HG02571 (cell line): ENCODE data around the gene NDUFA11.
A peak's percentile ranks its signal among the peaks of the same experiment; 100 is the strongest.

Source experiments
- ATAC-seq: cut with Tn5 transposase; IDR thresholded peaks from one replicate; pipeline ENCODE4 v1.9.1; 2021; ENCODE audit warnings: mild to moderate bottlenecking, moderate library complexity; ENCODE audit not compliant: unreplicated experiment

Gene NDUFA11

DNA sequence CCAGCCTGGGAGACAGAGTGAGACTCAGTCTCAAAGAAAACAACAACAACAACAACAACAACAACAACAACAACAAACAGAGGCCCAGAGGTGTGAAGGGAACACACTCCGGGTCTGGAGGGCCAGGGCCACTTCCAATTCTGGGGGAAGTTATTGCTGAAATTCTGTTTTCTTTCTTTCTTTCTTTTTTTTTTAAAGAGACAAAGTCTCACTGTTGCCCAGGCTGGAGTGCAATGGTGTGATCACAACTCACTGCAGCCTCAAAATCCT, 7.0 kb upstream of the NDUFA11 start:
- ATAC-seq = no peak

DNA sequence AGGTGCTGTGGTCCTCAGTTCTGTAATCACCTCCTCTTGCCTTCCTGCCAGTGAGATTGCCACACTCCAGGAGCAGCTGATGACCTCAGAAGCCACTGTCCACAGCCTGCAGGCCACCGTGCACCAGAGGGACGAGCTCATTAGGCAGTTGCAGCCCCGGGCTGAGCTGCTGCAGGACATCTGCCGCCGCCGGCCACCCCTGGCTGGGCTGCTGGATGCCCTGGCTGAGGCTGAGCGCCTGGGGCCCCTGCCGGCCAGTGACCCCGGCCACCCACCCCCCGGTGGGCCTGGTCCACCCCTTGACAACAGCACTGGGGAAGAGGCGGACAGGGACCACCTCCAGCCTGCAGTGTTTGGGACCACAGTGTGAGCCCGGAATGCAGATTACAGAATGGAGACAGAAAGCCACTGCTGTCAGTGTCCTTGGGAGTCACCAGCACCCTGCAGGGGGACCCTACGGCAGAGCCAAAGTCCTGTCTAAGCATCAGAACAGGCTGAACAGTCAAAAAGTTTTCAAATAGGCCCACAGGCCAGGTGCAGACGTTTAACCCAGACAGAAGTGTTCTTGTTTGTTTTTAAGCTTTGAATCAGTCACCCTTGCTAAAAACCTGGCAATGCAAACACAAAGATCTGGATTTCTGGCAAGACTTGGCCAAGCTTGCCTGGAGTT, 5.3 kb upstream of the NDUFA11 start:
- no peak for ATAC-seq

DNA sequence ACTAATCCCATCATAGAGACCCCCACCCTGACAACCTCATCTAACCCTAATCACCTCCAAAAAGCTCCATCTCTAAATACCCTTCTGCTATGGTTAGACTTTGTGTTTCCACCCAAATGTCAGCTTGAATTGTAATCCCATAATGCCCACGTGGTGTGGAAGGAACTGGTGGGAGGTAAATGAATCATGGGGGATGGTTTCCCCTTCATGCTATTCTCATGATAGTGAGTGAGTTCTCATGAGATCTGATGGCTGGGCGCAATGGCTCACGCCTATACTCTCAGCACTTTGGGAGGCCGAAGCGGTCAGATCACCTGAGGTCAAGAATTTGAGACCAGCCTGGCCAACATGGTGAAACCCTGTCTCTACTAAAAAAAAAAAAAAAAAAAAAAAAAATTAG, 3.7 kb upstream of the NDUFA11 start:
- no peak for ATAC-seq

DNA sequence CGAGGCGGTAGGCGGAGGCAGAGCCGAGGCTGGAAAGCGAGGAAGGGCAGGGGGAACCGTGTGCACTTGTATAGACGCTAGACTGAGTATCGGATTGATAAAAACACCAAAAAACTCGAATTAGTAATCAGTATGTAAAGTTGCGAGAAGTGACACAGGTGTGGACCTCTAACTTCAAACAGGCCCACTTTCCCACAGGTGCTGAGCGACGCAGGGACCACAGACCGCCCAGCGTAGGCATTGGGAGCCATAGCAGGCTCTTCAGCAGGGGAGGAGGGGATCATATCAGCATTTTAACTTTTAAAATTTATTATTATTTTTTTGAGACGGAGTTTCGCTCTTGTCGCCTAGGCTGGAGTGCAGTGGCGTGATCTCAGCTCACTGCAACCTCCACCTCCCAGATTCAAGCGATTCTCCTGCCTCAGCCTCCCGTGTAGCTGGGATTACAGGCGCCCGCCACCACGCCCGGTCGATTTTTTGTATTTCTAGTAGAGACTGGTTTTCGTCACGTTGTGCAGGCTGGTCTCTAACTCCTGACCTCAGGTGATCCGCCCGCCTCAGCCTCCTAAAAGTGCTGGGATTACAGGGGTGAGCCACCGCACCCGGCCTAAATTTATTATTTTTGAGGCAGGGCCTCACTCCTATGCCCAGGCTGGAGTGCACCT, 1.7 kb upstream of the NDUFA11 start:
- ATAC-seq = no peak

DNA sequence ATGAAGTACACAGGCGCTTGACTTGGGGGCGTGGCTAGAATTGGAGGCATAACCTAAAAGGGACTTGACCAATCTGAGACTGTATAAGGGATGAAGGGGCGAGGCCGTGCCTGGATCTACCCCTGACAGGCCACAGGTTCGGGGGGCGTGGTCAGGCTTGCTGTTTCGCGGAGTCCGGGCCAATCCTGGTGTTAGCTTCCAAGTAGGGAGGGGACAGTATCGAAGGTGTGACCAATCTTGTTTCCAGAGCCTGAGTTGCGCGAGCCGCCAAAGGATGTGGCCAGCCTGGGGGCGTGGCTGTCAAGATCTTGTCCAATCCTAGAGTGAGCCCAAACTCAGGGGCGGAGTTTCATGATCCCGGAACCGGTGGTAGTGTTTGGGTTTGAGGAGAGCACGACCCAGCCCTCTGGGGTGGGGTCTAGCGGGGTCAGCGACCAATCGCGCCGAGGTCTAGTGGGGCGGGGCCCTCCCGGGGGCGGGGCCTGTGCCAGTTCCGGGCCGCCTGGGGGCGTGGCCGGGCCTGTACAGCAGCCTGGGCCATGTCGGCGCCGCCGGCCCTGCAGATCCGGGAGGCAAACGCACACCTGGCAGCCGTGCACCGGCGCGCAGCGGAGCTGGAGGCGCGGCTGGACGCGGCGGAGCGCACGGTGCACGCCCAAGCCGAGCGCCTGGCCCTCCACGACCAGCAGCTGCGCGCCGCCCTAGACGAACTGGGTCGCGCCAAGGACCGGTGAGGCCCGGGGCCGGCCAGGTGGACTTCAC, 943 bp upstream of the NDUFA11 start, which contains the start of gene VMAC:
Gene VMAC (plus strand): TSS at position 521 of the 762 bp plus-strand sequence. CDS start 19 bp downstream, at position 540.
- peak; percentile 73 for ATAC-seq

DNA sequence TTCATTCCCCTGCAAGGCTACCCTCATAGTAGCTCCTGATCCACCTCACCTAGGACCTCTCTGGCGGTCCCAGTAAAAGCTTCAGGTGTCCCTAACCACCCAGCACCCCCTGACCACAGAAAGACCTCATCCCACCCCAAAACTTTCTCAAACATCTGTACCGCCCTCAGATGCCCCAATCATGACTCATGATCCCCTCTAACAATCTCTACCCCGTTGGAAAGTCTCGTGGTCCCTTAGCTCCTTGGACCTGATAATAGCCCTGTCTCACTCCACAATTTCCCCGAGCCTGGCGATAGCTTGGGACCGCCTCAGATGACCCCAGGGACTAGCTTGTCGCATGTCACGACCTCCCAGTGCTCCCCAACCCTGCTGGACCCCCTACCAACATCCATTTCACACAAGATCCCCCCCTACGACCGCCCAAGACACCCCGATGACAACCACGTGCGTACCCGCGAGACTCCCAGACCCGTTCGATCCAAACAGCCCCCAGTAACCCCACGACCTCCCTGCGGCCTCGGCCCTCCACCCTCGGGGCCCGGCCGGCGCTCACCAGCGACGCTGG, 450 bp downstream of the NDUFA11 start:
- no peak for ATAC-seq

DNA sequence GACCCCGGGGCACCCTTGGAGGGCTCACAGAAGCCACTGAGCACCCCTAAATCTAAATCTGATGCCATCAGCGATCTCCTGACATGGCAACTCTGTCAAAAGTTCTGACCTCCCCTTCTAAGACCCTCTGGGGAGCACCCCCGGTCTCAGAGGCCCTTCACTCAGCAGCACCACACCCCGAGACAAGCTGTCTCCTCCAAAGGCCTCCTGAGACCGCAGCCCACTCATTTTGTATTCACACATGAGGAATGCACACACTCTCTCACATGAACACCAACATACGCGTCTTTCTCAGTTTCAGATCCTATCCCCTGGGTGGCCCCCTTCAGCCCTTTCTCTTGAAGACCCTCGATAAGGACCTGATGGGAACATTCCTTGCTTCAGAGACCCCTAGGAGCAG, 2.6 kb downstream of the NDUFA11 start:
- ATAC-seq = no peak

DNA sequence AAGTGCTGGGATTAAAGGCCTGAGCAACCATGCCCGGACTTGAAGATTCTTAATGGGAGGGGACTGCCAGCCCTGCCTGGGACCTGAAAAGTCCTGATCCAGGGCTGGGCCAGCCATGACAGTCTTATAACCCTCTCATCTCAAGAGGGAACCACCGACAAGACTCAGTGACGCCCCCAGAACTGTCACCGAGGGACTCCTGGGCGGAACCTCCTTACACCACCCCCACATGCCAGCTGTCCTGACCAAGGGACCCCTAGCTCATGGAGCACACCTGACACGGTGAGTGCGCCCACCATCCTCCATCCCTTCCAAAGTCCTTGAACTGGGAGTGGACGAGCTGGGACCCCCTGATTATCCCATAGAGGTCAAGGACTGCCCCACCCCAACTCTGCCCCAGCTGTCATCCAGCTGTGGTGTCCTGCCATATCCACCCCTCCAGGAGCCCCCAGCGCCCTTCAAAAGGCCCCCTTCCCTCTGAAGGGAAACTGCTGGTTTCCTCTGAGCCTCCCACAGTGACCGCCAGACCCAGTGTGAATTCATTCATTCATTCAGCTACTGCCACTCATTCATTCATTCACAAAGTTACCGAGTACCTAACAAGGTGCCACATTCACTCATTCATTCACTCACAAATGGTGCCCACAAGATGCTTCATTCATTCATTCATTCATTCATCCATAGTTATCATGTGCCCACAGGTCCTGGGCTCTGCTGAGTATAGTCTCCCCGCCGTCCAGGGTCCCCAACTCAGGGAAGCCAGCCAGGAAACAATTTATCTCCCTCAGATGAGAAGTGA, 3.7 kb downstream of the NDUFA11 start:
- no peak for ATAC-seq

DNA sequence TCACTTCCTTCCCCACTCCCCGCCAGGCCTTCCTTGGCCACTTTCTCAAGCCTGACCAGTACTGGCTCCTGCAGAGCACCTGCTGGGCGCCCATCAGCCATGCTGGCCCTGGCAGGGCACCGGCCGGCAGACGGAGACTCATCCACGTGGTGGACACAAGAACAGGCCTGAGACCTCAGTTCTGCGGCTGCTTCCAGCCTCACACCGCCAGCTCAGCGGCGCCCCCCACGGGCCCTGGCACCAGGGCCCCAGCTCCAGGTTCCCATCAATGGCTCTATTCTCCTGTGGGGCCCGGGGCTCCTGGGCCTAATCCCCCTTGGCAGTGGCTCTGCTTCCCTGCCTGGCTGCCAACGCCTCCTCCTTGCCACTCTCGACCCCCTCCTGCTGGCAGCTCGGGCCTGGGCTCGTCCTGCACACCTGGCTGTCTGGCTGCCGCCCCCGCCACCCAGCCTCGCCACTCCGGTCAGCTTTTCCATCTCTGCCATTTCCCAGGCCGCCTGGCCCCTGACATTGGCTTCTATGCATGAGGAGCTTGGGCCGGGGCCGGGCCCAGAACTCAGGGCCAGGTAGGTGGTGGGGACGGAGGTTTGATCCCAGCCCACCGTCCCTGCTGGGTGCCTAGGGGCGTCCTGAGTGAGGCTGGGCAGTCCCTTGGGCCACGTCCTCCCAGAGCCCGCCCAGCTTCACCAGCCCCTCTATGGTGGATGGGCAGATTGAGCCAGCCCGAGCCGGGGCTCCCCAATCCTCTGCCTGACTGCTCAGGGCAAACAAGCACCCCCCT, 6.2 kb downstream of the NDUFA11 start:
- no peak for ATAC-seq

DNA sequence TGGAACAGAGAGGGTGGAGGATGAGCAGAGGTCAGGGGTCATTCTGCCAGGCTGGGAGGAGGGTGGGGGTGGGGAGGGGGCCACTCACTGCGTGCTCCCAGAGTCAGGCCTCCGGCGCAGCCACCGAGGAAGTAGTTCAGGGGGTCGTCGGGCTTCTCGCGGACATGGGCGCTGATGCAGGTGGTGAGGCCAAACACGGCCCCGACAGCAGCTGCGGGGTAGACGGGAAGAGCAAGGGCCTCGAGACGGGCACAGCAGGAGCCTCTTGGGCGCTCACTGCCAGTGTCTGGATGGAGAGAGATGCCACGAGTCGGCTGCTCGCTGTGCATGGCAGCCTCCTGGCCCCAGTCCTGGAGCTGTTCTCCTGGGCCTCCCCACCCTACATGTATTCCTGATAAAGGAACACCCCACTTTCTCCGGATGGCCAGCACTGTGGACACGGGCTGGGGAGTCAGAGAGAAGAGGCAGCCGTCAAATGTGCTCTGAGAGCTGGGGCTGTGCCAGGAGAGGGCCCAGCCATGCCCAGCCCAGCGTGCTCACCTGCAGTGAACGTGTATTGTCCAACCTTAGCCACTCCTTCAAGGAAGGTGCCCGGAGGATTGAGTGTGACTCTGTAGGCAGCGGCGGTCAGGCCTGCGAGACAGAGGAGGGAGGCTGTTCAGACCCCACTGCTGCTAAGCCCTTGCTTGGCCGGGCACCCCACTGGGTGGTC, 7.1 kb downstream of the NDUFA11 start:
- ATAC-seq = no peak

DNA sequence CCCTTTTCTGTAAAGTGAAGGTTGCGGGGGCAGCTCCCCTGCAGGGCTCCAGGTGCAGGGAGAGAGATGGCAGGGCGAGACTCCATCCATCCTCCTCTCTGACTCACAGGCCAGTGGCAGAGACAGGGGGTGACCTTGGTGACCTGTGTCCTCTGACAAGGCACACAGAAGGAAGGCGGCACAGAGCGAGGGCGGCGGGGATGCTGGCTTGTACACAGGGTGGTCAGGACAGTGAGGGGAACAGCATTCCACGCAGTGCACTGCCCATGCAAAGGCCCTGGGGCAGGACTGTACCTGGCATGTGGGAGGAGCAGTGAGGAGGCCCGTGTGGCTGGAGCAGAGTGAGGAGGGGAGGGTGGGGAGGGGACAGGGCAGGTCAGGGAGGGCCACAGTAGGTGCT, 7.7 kb downstream of the NDUFA11 start:
- ATAC-seq = no peak

DNA sequence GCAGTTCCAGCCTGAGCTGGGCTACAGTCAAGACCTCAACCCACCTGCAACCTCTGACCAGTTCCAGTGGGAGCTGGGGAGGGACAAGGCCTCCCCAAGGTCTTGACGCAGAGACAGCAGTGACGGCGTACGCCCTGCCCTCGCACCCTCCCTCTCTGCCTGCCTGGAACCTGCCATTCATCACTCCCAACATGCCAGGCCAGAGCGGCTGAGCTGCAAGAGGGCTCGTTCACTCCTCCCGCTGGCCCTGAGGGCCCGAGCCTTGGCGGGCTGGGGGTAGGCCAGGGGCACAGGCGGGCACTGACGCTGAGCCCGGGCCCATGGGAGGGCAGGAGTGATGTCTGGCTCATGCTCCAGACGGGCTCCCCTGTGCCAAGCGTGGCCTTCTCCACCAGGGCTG, 8.2 kb downstream of the NDUFA11 start:
- no peak for ATAC-seq

DNA sequence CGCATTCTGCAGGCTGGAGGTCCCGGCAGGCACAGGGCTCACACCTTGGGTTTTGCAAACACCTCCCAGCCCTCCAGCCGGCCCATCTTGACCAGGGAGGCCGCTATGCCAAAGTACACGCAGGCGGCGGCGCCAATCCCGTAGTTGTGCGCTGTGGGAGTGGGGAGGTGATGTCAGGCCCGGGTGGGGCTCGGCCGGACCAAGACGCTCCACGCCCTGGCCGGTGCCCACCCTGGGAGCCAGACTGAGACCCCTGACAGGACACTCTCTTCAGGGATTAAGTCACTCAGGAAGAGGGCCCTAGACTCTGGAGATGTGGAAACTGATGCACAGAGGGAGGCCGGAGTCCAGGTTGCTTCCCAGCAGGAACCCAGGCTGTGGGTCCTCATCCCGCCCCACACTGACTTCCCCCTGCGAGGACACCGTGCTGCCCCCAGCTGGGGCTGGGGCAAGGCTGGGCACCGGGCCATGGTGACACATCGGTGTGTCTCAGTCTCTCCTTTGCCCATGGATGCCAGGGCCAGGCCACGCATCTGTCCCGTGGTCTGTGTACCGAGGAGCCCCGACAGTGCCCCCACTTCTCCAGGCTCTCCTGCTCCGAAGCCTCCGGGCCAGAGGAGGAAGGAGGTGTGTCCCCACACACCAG, 8.8 kb downstream of the NDUFA11 start:
- no peak for ATAC-seq

DNA sequence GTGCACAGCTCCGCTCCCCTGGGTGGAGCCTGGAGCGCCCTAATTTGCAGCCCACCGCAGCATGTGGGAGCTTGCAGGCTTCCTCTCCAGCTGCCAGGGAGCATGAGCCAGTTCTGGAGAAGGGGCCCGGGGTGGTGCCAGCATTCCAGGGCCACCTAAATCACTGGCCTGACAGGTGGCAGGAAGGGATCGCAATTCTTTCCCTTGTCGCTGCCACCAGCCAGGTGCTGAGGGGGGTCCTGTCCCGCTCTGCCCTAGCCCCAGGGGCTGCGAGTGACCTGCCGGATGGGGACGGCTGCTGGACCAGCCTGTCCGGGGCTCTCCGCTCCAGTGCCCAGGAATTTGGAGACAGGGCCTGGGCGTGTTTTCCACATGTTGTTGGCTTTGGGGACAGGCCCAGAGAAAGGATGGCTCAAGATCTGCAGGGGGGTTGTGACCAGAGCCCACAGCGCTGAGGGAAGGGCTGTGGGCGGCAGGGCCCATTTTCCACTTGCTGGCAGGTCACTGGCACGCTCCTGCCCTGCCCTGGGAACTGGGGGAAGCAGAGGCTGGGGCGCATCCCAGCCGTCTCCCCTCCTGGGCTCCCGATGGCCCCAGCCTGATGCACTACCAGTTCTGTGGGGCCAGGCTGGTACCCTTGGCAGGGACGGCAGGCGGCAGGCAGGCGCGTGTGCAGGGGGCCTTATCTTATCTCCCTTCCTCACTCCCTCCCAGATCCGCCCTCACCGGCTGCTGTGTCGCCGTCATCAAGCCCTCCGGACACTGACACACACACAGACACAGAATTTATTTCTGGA, 9.5 kb downstream of the NDUFA11 start:
- no peak for ATAC-seq

DNA sequence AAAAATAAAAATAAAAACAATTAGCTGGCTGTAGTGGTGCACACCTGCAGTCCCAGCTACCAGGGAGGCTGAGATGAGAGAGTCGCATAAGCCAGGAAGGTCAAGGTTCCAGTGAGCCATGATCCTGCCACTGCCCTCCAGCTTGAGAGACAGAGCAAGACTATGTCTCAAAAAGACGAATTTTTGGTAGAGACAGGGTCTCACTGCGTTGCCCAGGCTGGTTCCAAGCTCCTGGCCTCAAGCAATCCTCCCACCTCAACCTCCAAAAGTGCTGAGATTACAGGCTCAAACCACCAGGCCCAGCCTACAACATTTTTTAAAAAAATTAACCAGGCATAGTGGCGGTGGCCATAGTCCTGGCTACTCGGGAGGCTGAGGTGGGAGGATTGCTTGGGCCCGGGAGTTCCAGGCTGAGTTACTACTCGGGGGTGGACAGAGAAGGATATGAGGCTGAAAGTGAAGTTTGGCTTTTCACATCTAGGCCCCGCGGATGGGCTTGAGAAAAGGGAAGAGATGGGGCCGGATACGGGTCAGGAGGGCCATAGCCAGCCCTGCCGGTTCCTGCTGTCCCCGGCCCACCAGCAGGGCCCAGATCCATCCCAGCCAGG, 10.2 kb downstream of the NDUFA11 start:
- no peak for ATAC-seq

DNA sequence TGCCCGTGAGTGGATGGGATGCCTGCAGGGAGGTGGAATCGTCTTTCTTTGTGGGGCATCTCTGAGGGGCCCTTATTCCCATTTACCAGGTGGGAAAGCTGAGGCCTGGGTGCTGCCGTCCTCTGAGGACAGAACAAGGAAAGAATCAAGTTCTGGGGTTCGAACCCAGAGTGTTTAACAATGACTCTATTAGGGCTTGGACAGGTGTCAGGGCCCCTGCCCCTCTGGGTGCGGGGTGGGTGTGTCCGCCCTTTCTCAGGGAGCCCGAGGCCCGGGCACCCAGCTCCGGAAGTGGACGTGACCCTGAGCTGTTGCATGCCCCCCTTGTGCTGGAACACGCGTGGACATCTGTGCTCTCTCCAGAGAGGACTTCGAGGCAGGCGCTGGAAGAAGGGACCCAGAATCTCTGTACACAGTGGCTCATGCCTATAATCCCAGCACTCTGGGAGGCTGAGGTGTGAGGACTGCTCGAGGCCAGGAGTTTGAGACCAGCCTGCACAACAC, 10.8 kb downstream of the NDUFA11 start:
- ATAC-seq = no peak

DNA sequence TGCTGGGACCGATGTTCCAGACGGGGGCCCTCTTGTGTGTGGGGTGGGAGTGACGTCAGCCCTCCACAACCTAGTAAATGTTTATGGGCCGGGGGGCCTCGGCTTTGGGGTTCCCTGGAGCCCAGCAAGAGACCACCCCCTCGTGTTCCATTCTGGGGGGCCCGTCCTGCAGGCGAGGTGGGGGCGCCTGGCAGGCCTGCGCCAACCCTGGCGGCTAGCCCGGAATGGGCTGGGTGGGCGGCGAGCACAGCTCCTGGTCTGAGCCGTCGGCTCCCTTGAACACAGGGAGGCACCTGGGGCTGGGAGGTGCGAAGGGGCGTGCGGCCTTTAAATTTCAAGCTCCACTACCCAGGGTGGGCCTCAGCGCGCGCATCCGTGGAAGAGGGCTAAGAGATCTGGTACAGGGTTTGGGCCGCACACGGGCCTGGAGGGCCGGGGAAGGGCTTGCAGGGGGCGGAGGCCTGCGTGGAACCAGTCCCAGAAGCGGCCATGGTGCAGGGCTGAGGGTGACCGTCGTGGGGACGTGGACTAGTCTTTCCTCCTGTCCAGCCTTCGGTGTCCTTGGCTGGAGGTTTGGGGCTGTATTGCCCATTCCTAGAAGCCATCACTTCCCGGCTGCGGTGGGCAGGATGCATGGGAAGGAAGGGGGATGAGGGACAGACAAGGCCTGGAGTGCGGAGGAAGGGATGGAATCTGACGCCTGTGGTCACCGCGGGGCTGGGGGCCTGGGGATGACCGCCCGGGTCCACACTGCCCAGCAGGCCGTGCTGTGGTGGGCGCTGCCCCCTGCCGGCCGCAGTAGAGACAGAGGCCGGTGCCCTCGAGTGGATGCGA, 11.4 kb downstream of the NDUFA11 start:
- no peak for ATAC-seq
